NCI-H2081 (cell line): ENCODE data around the gene ABCA5.
"Not testable (repeated sequence)": the region's sequence is repeated elsewhere in the genome, so short reads cannot be mapped to it uniquely, and the experiment has no call there.

ENCODE experiments used
- DNase-seq, 2 experiments: peaks; one replicate each; lab custom pipeline; 2025; lab: John Stamatoyannopoulos, UW

The ABCA5 gene

GRCh38 chr17:69325518-69326376 is 1.2 kb downstream of the ABCA5 start:
- peak in 1 of 2 experiments; percentile 38 for DNase-seq

GRCh38 chr17:69323806-69324205 is 3.1 kb downstream of the ABCA5 start:
- no peak for DNase-seq

DNA sequence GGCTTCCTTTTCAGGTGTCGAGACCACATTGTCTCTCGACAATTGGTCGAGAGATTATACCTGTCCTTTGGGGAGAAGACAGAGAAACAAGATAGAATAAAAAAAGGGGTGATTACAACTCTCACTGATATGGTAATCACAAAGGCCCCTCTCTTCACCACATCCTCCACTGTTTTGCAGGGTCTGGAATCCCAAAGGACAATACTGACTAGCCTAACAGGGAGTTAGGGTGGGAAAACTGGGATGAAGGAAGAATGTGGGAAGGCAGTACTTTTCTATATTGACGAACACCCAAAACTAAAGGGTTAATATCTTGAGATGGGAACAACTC is 6.1 kb downstream of the ABCA5 start:
- no peak for DNase-seq

GRCh38 chr17:69320210-69320907 is 6.6 kb downstream of the ABCA5 start:
- DNase-seq = no peak

- no peak for DNase-seq
These were observed 9.3 kb downstream of the ABCA5 start for GRCh38 chr17:69317625-69318024.

DNA sequence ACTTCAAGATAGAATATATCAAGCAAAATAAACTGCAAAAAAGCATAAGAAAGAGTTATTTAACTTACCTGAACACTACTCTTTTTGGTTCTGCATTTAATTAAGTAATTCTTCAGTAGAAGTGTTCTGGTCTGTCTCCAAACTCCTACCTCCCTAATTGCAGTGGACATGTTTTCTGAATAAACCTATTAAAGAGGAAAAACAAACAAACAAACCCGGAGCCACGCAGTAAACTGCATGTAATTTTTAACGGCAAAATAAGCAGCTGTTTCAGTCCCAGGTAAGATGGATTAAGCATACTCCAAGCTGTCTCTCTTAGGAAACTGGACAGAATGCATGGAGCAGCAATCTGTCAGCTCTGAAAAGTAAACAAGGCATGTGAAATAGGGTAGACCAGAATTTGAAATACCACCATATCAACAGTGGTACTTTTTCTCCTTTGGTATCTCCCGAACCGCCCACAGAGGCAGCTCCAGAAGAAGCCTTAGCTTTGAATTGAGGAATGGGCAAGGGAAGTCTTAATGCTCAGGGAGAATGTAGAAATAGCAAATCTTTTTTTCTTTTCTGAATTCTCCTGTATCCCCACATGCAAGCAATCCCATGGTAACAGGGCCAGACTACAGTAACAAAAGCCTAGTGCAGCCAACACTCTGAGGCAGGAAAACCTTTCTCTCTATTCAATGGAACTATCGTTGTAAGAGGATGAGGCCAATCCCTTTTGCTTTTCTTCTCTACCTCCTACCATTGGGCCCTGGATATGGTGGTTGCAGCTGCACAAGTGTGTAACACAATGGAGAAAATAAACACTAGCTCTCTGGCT is 12.5 kb downstream of the ABCA5 start:
- peak; percentile 57 to 73 for DNase-seq

GRCh38 chr17:69305177-69305576 is 21.8 kb downstream of the ABCA5 start:
- DNase-seq = no peak

GRCh38 chr17:69302682-69303081 is 24.3 kb downstream of the ABCA5 start:
- DNase-seq = no peak

- no peak for DNase-seq
These were observed 26.7 kb downstream of the ABCA5 start for GRCh38 chr17:69300222-69300621.

GRCh38 chr17:69298120-69298722 is 28.7 kb downstream of the ABCA5 start:
- DNase-seq = not testable (repeated sequence)

- no peak for DNase-seq
These were observed 39.8 kb downstream of the ABCA5 start for GRCh38 chr17:69287168-69287567.

GRCh38 chr17:69286257-69286656 is 40.7 kb downstream of the ABCA5 start:
- no peak for DNase-seq

DNA sequence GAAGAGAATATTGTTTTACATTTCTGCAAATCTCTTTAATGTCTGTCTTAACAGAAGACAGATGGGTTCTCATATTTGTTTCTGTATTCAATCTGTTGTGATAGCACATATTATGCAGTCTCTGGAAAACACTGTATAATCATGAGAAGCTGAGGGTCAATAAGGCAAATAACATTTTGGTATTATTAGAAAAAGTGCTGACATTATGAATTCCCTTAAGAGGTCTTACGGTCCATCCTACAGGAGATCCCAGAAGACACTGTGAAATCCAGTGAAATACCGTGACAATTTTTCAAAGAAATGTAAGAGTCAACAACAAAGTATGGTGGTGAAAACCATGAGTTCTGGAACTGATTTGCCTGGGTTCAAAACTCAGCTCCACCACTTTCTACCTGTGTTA is 42.3 kb downstream of the ABCA5 start:
- no peak for DNase-seq

DNA sequence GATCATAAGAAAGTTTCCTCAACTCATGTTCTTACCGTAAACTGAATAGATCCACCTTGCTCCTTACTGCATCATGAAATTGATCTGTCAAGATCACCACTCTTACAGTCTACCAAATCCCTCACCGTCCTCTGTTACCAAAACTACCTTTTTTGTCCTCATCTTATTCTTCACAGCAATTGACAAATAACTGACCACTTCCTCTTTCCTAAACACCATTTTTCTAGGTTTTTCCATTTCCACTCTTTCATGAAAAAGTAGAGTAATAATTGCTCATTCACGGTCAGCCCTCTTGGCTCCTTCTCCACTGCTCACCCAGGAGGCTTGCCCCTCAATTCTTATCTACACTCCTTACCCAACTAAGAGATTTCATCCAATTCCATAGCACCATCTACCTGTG is 44.9 kb downstream of the ABCA5 start:
- DNase-seq = no peak

- not testable (repeated sequence) for DNase-seq
These were observed 50.7 kb downstream of the ABCA5 start for GRCh38 chr17:69276279-69276678.

- no peak for DNase-seq
These were observed 51.2 kb downstream of the ABCA5 start for GRCh38 chr17:69275751-69276150.

DNA sequence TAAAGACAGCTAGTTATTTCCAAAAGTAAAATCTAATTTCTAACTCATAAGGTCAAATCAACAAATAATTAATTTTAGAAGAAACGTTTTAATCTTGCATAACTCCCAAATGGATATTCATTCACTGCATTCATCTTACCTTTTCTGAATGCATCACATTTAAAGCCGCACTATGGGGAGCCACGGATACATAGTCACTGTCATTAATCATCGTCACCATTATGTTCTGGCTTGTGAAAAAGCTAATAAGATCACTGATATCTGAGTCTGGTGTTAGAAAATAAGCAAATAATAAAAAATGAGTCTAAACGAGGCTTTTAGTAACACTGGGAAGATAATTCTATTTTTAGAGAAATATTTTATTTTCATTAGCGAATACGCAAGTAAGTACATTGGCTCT is 55.9 kb downstream of the ABCA5 start:
- no peak for DNase-seq

DNA sequence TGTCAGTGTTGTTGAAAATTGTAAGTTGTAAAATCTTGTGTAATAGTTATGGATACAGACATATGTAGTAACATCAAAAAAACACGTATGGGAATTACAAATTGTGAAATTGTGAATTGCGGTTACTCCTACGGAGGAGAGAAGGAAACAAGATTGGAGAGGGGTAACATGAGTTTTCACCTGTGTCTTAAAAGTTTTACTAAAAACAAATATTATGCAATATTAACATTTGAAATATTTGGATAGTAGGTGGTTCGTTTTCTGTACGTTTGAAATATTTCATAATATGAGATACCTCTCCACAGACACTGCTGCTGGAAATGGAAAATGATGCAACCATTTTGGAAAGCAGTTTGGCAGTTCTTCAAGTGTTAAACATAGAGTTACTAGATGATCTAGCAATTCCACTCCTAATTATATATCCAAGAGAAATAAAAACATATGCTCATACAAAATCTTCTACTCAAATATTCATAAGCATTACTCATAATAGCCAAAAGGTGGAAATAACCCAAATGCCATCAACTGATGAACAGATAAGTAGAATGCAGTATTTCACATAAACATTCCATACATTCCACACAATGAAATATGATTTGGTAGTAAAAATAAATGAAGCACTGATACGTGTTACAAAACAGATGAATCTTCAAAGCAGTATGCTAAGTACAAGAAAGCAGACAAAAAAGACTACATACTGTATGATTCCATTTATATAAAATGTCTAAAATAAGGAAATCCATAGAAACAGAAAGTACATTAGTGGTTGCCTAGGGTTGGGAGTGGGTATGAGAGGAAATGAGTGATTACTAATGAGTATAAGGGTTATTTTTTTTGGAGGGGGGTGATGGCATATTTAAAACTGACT is 57.6 kb downstream of the ABCA5 start:
- no peak for DNase-seq

- DNase-seq = no peak
These were observed 58.4 kb downstream of the ABCA5 start for GRCh38 chr17:69268543-69269014.

DNA sequence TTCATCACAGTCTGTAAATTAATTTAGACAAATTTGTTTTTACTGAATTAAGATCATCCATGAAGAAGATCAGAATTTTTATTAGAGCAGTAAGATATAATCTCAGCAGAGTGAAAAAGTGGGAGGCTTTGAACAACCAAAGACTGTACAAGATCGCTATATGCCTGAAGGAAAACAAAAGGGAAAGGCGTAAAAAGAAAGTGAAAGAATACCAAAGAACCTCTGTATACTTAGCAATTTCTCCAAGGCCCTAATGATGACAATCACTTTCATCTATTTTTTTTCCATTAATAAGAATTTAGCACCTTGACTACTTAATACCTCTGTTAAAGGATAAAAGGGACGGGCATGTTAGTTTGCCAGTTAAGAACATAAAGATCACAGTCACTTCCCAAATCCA is 59.7 kb downstream of the ABCA5 start:
- DNase-seq = no peak

DNA sequence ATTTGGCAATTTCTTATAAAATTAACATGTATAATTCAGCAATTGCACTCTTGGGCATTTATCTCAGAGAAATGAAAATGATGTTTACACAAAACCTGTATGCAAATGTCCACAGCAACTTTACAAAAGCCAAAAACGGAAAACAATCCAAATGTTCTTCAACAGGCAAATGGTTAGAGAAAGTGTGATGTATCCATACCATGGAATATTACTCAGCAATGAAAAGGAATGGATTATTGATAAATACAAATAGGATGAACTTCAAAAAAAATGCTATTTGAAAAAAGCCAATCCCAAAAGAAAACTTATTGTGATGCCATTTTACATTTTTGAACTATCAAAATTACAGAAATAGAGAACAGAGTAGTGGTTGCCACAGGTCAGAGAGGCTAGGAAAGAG is 61.1 kb downstream of the ABCA5 start:
- no peak for DNase-seq
